Measurements from ENCODE around the gene NMNAT1.

Gene NMNAT1

DNA sequence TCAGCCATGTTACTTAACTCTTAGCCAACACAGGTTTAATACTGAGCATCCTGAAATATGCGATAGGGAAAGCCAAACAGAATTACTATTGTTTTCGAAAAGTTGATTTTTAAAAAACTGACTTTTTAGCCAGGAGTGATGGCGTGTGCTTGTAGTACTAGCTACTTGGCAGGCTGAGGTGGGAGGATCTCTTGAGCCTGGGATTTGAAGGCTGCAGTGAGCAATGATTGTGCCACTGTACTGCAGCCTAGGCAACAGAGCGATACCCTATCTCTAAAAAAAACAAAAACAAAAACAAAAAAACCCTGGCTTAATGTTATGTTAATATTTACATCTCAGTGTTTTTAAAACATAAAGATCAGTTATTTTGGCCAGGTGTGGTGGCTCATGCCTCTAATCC lies 16.7 kb downstream of the NMNAT1 start:
- no peaks in the 10 kb centered on the region for H3K36me3 ChIP-seq (ENCODE audit: insufficient read depth, low read length)
- H3K9ac ChIP-seq (ENCODE audit: low read depth, low read length, poor library complexity, severe bottlenecking), result no peak overlapping the region
- H3K9me2 ChIP-seq (replicated peaks; ENCODE audit: low read depth, low read length), result no peaks in the 10 kb centered on the region
- H3K9me3 ChIP-seq (ENCODE audit: insufficient read depth, low read depth, low read length), result no peaks in the 10 kb centered on the region
- H2AFZ ChIP-seq (ENCODE audit: low read length), result no peak overlapping the region
- no peaks in the 10 kb centered on the region for H4K20me1 ChIP-seq (ENCODE audit: insufficient read depth, low read length, poor library complexity, severe bottlenecking)
- H3K4me1 ChIP-seq (ENCODE audit: insufficient read depth, low read length, poor library complexity, severe bottlenecking), result peaks cover 9% of the 10 kb centered on the region
- no peak overlapping the region for H3K4me3 ChIP-seq (ENCODE audit: low read length, poor library complexity, severe bottlenecking)
- no peak overlapping the region for H3K4me2 ChIP-seq (ENCODE audit: low read depth, low read length, poor library complexity, severe bottlenecking)
- TF ChIP-seq CTCF (conservative IDR thresholded peaks at IDR 0.05; ENCODE audit: low read length) (no peak), EZH2phosphoT487 (IDR thresholded peaks at IDR 0.05; ENCODE audit: borderline replicate concordance) (no peak)
- H3F3A ChIP-seq (ENCODE audit: low read depth), result no peaks in the 10 kb centered on the region
- no peaks in the 10 kb centered on the region for H3K27me3 ChIP-seq (ENCODE audit: insufficient read depth, low read length, poor library complexity, severe bottlenecking)
- H3K79me2 ChIP-seq (ENCODE audit: insufficient read depth, low read length), result no peaks in the 10 kb centered on the region

- TF ChIP-seq EZH2phosphoT487 (IDR thresholded peaks at IDR 0.05; ENCODE audit: borderline replicate concordance) (no peak), CTCF (conservative IDR thresholded peaks at IDR 0.05; ENCODE audit: low read length) (no peak)
These were observed 17.7 kb downstream of the NMNAT1 start for GRCh38 chr1:9960706-9961562.

DNA sequence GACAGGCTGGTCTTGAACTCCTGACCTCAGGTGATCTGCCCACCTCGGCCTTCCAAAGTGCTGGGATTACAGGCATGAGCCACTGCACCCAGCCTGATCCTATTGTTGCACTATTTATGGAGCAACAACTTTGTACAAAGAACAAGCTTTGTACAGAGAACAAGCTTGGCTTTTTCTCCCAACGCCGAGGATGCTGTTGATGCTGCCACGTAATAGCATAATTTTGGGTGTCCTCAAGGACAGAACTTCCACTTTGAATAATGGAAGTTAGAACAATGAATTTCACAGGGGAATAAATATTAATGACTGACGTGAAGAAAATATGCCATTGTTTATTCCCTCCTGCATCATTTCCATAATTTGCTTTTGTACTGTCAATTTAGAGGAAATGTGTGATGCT lies 41.0 kb downstream of the NMNAT1 start:
- no peaks in the 10 kb centered on the region for H4K20me1 ChIP-seq (ENCODE audit: insufficient read depth, low read length, poor library complexity, severe bottlenecking)
- no peaks in the 10 kb centered on the region for H3K4me1 ChIP-seq (ENCODE audit: insufficient read depth, low read length, poor library complexity, severe bottlenecking)
- H3K9me2 ChIP-seq (replicated peaks; ENCODE audit: low read depth, low read length), result no peaks in the 10 kb centered on the region
- no peak overlapping the region for H2AFZ ChIP-seq (ENCODE audit: low read length)
- no peaks in the 10 kb centered on the region for H3F3A ChIP-seq (ENCODE audit: low read depth)
- no peak overlapping the region for H3K4me2 ChIP-seq (ENCODE audit: low read depth, low read length, poor library complexity, severe bottlenecking)
- H3K27me3 ChIP-seq (ENCODE audit: insufficient read depth, low read length, poor library complexity, severe bottlenecking), result no peaks in the 10 kb centered on the region
- no peak overlapping the region for H3K9ac ChIP-seq (ENCODE audit: low read depth, low read length, poor library complexity, severe bottlenecking)
- no peak for TF ChIP-seq EZH2phosphoT487 (IDR thresholded peaks at IDR 0.05; ENCODE audit: borderline replicate concordance)
- no peak for TF ChIP-seq CTCF (conservative IDR thresholded peaks at IDR 0.05; ENCODE audit: low read length)
- H3K9me3 ChIP-seq (ENCODE audit: insufficient read depth, low read depth, low read length), result no peaks in the 10 kb centered on the region
- no peaks in the 10 kb centered on the region for H3K79me2 ChIP-seq (ENCODE audit: insufficient read depth, low read length)
- no peak overlapping the region for H3K4me3 ChIP-seq (ENCODE audit: low read length, poor library complexity, severe bottlenecking)
- no peaks in the 10 kb centered on the region for H3K36me3 ChIP-seq (ENCODE audit: insufficient read depth, low read length)

More at GRCh38 chr1:9960706-9961562, 17.7 kb downstream of the NMNAT1 start:
- H2AFZ ChIP-seq (ENCODE audit: low read length), result peak overlapping the region; percentile 79; the same call in 1 of the 2 replicates
- no peaks in the 10 kb centered on the region for H3K9me2 ChIP-seq (replicated peaks; ENCODE audit: low read depth, low read length)
- H3K79me2 ChIP-seq (ENCODE audit: insufficient read depth, low read length), result no peaks in the 10 kb centered on the region
- H3K9ac ChIP-seq (ENCODE audit: low read depth, low read length, poor library complexity, severe bottlenecking), result peak overlapping the region; percentile 5
- no peaks in the 10 kb centered on the region for H3K27me3 ChIP-seq (ENCODE audit: insufficient read depth, low read length, poor library complexity, severe bottlenecking)
- H3K9me3 ChIP-seq (ENCODE audit: insufficient read depth, low read depth, low read length), result no peaks in the 10 kb centered on the region
- H3F3A ChIP-seq (ENCODE audit: low read depth), result no peaks in the 10 kb centered on the region
- H3K36me3 ChIP-seq (ENCODE audit: insufficient read depth, low read length), result no peaks in the 10 kb centered on the region
- H4K20me1 ChIP-seq (ENCODE audit: insufficient read depth, low read length, poor library complexity, severe bottlenecking), result no peaks in the 10 kb centered on the region
- H3K4me1 ChIP-seq (ENCODE audit: insufficient read depth, low read length, poor library complexity, severe bottlenecking), result peaks cover 9% of the 10 kb centered on the region
- peak overlapping the region; percentile 50 for H3K4me2 ChIP-seq (ENCODE audit: low read depth, low read length, poor library complexity, severe bottlenecking)
- H3K4me3 ChIP-seq (ENCODE audit: low read length, poor library complexity, severe bottlenecking), result no peak overlapping the region
